HFFc6 (cell line): ENCODE results near the gene RANGAP1. TPM values are rescaled to one million over a fixed set of nuclear protein-coding genes. Genes with fewer than 3 reads are reported as not detected.

ENCODE experiments used
- DNase-seq: peaks from one replicate; pipeline ENCODE4 v3.0.0-alpha.2; 2018
- H3K27ac Mint-ChIP-seq: 2 replicates; pipeline ENCODE4 v1.8.0; 2020; ENCODE audit warnings: mild to moderate bottlenecking, mixed read lengths
- H3K27me3 Mint-ChIP-seq: 2 replicates; pipeline ENCODE4 v1.8.0; 2021; ENCODE audit warnings: mild to moderate bottlenecking, moderate library complexity, mixed read lengths; ENCODE audit not compliant: insufficient read depth
- H3K36me3 Mint-ChIP-seq: 2 replicates; pipeline ENCODE4 v1.8.0; 2021; ENCODE audit warnings: low read depth, mixed read lengths
- H3K4me1 Mint-ChIP-seq: 2 replicates; pipeline ENCODE4 v1.8.0; 2020; ENCODE audit warnings: low read depth, mixed read lengths
- H3K4me3 Mint-ChIP-seq: 2 replicates; pipeline ENCODE4 v1.8.0; 2020; ENCODE audit warnings: mild to moderate bottlenecking, moderate library complexity, mixed read lengths
- H3K9me3 Mint-ChIP-seq: 2 replicates; pipeline ENCODE4 v1.8.0; 2020; ENCODE audit warnings: mild to moderate bottlenecking, mixed read lengths
- CTCF ChIP-seq: fragments of 200-600 bp; sonication (generic); IDR thresholded peaks from 2 replicates; pipeline ENCODE4 v1.5.0; 2021; ENCODE audit warnings: antibody characterized with exemption, mild to moderate bottlenecking
- total RNA-seq, 6 experiments: library from RNA; stranded (reverse); fragmentation: NEBNext Ultra II Directional; extraction: Animal tissue kit (Norgen Biotek cat#: 25700); gene quantifications; 2 replicates in 1 of 6; 3 replicates in 5 of 6; pipeline ENCODE4 v1.2.3, GENCODE V29; 2021

Gene RANGAP1
- total RNA-seq, 6 experiments from 2014 or later, result 215 to 249 (median 227) TPM

- Mint-ChIP-seq H3K4me1 (peaks cover 12% of the 10 kb centered on the region), H3K27ac (no peak overlapping the region), H3K9me3 (no peaks in the 10 kb centered on the region), H3K4me3 (peak overlapping the region; percentile 39; the same call in 1 of the 2 replicates), H3K27me3 (peaks cover 13% of the 10 kb centered on the region), H3K36me3 (peaks cover 8% of the 10 kb centered on the region)
- no peak for DNase-seq
- TF ChIP-seq CTCF, result no peak
These were observed 47.2 kb downstream of the RANGAP1 start for GRCh38 chr22:41238570-41239442.

GRCh38 chr22:41237707-41238569 is 48.0 kb downstream of the RANGAP1 start:
- H3K4me3 Mint-ChIP-seq, result no peak overlapping the region
- H3K9me3 Mint-ChIP-seq, result no peaks in the 10 kb centered on the region
- no peak for TF ChIP-seq CTCF
- H3K4me1 Mint-ChIP-seq, result peaks cover 6% of the 10 kb centered on the region; the same call in 1 of the 2 replicates
- DNase-seq, result no peak
- H3K27me3 Mint-ChIP-seq, result peaks cover 17% of the 10 kb centered on the region
- H3K36me3 Mint-ChIP-seq, result 0 out of 2 replicates have a peak, but pooled peaks cover 3% of the 10 kb centered on the region
- H3K27ac Mint-ChIP-seq, result no peak overlapping the region

GRCh38 chr22:41237036-41237706 is 48.8 kb downstream of the RANGAP1 start:
- DNase-seq, result no peak
- Mint-ChIP-seq H3K9me3 (no peaks in the 10 kb centered on the region), H3K36me3 (no peaks in the 10 kb centered on the region), H3K4me3 (peak overlapping the region; percentile 32; the same call in 1 of the 2 replicates), H3K27ac (no peak overlapping the region), H3K27me3 (peaks cover 15% of the 10 kb centered on the region), H3K4me1 (no peaks in the 10 kb centered on the region)
- no peak for TF ChIP-seq CTCF

GRCh38 chr22:41234815-41235695 is 50.9 kb downstream of the RANGAP1 start:
- Mint-ChIP-seq H3K36me3 (no peaks in the 10 kb centered on the region), H3K4me1 (no peaks in the 10 kb centered on the region), H3K9me3 (no peaks in the 10 kb centered on the region), H3K4me3 (no peak overlapping the region), H3K27ac (no peak overlapping the region), H3K27me3 (peaks cover 10% of the 10 kb centered on the region)
- TF ChIP-seq CTCF, result no peak
- no peak for DNase-seq
